C4-2B (cell line): Measurements from ENCODE around the gene IGFALS.

ENCODE experiments used
- H3K27ac ChIP-seq: fragments of 450-650 bp; 2 replicates; pipeline ENCODE4 v1.5.1; 2017
- ZFX ChIP-seq: fragments of 450-650 bp; IDR thresholded peaks from 2 replicates; pipeline ENCODE4 v1.6.1; 2017
- TF ChIP-seq, protein P1 (sequence below): fragments of 450-650 bp; conservative IDR thresholded peaks from 2 replicates; pipeline ENCODE4 v1.5.1; 2017; ENCODE audit warnings: mild to moderate bottlenecking

Gene IGFALS

DNA sequence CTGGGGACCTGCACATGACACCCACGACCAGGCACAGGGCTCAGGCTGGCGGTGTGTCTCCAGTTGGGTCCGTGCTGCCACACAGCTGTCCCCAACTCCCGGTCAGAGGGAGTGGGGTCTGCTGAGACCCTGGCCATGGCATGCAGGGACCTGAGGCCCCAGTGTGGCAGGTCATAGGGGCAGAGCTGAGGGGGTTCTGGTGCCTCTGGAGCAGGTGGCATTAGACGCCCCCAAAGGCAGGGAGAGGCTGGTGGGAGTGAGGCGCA is 6.5 kb downstream of the IGFALS start:
- no peak for TF ChIP-seq ZFX
- TF ChIP-seq, protein P1, sequence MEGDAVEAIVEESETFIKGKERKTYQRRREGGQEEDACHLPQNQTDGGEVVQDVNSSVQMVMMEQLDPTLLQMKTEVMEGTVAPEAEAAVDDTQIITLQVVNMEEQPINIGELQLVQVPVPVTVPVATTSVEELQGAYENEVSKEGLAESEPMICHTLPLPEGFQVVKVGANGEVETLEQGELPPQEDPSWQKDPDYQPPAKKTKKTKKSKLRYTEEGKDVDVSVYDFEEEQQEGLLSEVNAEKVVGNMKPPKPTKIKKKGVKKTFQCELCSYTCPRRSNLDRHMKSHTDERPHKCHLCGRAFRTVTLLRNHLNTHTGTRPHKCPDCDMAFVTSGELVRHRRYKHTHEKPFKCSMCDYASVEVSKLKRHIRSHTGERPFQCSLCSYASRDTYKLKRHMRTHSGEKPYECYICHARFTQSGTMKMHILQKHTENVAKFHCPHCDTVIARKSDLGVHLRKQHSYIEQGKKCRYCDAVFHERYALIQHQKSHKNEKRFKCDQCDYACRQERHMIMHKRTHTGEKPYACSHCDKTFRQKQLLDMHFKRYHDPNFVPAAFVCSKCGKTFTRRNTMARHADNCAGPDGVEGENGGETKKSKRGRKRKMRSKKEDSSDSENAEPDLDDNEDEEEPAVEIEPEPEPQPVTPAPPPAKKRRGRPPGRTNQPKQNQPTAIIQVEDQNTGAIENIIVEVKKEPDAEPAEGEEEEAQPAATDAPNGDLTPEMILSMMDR, result no peak
- no peak overlapping the region for H3K27ac ChIP-seq

DNA sequence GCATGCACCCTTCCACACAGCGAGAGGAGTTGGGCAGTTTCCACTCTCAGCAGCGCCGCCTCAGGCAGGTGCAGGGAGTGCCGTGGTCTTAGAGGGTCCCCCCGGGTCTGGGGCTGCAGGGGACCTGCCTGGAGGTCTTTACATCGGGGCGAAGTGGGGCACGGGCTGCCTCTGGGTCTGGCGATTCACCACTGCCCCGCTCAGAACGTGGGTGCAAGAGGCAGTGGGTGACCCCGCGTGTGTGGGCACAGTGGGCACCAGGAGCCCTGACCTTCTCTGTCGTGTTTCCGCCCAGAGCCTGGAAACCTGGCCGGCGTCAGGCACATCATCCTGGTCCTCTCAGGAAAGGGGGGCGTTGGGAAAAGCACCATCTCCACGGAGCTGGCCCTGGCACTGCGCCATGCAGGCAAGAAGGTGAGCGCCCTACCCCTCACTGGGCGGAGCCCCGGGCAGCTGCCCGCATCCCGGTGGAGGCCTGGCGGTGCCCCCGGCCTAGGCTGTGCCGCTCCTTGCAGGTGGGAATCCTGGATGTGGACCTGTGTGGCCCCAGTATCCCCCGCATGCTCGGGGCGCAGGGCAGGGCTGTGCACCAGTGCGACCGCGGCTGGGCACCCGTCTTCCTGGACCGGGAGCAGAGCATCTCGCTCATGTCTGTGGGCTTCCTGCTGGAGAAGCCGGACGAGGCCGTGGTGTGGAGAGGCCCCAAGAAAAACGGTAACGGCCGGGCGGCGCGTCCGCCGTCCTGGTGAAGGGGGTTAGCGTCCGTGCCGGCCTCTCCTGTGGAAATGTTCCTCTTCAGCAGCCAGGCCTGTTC is 7.1 kb downstream of the IGFALS start:
- no peak for TF ChIP-seq ZFX
- TF ChIP-seq, protein P1, result no peak
- H3K27ac ChIP-seq, result no peak overlapping the region

- no peak overlapping the region for H3K27ac ChIP-seq
- TF ChIP-seq, protein P1, result no peak
- no peak for TF ChIP-seq ZFX
These were observed 7.7 kb downstream of the IGFALS start for GRCh38 chr16:1785846-1786170.

GRCh38 chr16:1784977-1785845 is 8.3 kb downstream of the IGFALS start:
- TF ChIP-seq, protein P1, result no peak
- TF ChIP-seq ZFX, result no peak
- H3K27ac ChIP-seq, result no peak overlapping the region

- TF ChIP-seq ZFX, result peak; percentile 55; the same call in 1 of the 2 replicates
- TF ChIP-seq, protein P1, result no peak
- H3K27ac ChIP-seq, result peak within 1 kb of the TSS; percentile 81
These were observed 10.9 kb downstream of the IGFALS start, which contains the start of the genes NUBP2 and SPSB3 for GRCh38 chr16:1782408-1783264. Gene NUBP2 (plus strand): TSS chr16:1782960. CDS start chr16:1783021, 61 bp downstream. Gene SPSB3 (minus strand): TSS chr16:1782571. CDS start chr16:1781483, 1,088 bp downstream.

GRCh38 chr16:1781758-1782407 is 11.6 kb downstream of the IGFALS start:
- H3K27ac ChIP-seq, result peak overlapping the region; percentile 81
- TF ChIP-seq ZFX, result peak; percentile 35; the same call in 1 of the 2 replicates
- TF ChIP-seq, protein P1, result no peak; the same call in 1 of the 2 replicates
